IPS-18c (cell line): Measurements from ENCODE around the gene LIPI.
"Not testable (repeated sequence)": the region's sequence is repeated elsewhere in the genome, so short reads cannot be mapped to it uniquely, and the experiment has no call there.

Experiments
- H3K4me3 ChIP-seq: 2 replicates; pipeline ENCODE4 v1.7.0; 2013; ENCODE audit warnings: low read depth, mild to moderate bottlenecking, low read length, moderate library complexity; ENCODE audit not compliant: insufficient read depth
- H3K9me3 ChIP-seq: one replicate; pipeline ENCODE4 v1.6.1; 2013; ENCODE audit warnings: mild to moderate bottlenecking, low read length, moderate library complexity; ENCODE audit not compliant: control insufficient read depth, insufficient read depth

LIPI gene

GRCh38 chr21:14210738-14211137 lies at the start of gene LIPI:
LIPI (minus strand) TSS chr21:14210955; CDS start chr21:14210845, 110 bp downstream.
- H3K9me3 ChIP-seq, result no peaks in the 10 kb centered on the region
- no peak within 1 kb of the TSS for H3K4me3 ChIP-seq

GRCh38 chr21:14260174-14260764 lies 49.5 kb upstream of the LIPI start:
- Histone ChIP-seq H3K4me3 (no peak overlapping the region), H3K9me3 (no peaks in the 10 kb centered on the region)

- H3K4me3 ChIP-seq, result no peak overlapping the region
- H3K9me3 ChIP-seq, result no peaks in the 10 kb centered on the region
Measured at GRCh38 chr21:14259747-14260146, 49.0 kb upstream of the LIPI start.

- no peaks in the 10 kb centered on the region for H3K9me3 ChIP-seq
- no peak overlapping the region for H3K4me3 ChIP-seq
Measured at GRCh38 chr21:14251336-14251735, 40.6 kb upstream of the LIPI start.

- Histone ChIP-seq H3K4me3 (no peak overlapping the region), H3K9me3 (no peaks in the 10 kb centered on the region)
Measured at GRCh38 chr21:14245711-14246110, 35.0 kb upstream of the LIPI start.

GRCh38 chr21:14244911-14245310 lies 34.2 kb upstream of the LIPI start:
- Histone ChIP-seq H3K4me3 (no peak overlapping the region), H3K9me3 (no peaks in the 10 kb centered on the region)

- Histone ChIP-seq H3K4me3 (no peak overlapping the region), H3K9me3 (no peaks in the 10 kb centered on the region)
Measured at GRCh38 chr21:14243874-14244273, 33.1 kb upstream of the LIPI start.

- Histone ChIP-seq H3K9me3 (no peaks in the 10 kb centered on the region), H3K4me3 (no peak overlapping the region)
Measured at GRCh38 chr21:14243461-14243860, 32.7 kb upstream of the LIPI start.

- Histone ChIP-seq H3K9me3 (no peaks in the 10 kb centered on the region), H3K4me3 (no peak overlapping the region)
Measured at GRCh38 chr21:14241297-14241696, 30.5 kb upstream of the LIPI start.

GRCh38 chr21:14239281-14239680 lies 28.5 kb upstream of the LIPI start:
- H3K4me3 ChIP-seq, result no peak overlapping the region

GRCh38 chr21:14236180-14236579 lies 25.4 kb upstream of the LIPI start:
- H3K4me3 ChIP-seq, result no peak overlapping the region

More at GRCh38 chr21:14239281-14239680, 28.5 kb upstream of the LIPI start:
- no peaks in the 10 kb centered on the region for H3K9me3 ChIP-seq

GRCh38 chr21:14235101-14235500 lies 24.3 kb upstream of the LIPI start:
- Histone ChIP-seq H3K9me3 (no peaks in the 10 kb centered on the region), H3K4me3 (no peak overlapping the region)

More at GRCh38 chr21:14236180-14236579, 25.4 kb upstream of the LIPI start:
- H3K9me3 ChIP-seq, result no peaks in the 10 kb centered on the region

- Histone ChIP-seq H3K4me3 (no peak overlapping the region), H3K9me3 (peaks cover 3% of the 10 kb centered on the region)
Measured at GRCh38 chr21:14229399-14229798, 18.6 kb upstream of the LIPI start.

GRCh38 chr21:14223365-14223764 lies 12.6 kb upstream of the LIPI start:
- peaks cover under 1% of the 10 kb centered on the region for H3K9me3 ChIP-seq
- no peak overlapping the region for H3K4me3 ChIP-seq

GRCh38 chr21:14215971-14216641 lies 5.4 kb upstream of the LIPI start, which contains the start of gene RBM11:
RBM11 (plus strand) TSS chr21:14216157; CDS start chr21:14216187, 30 bp downstream.
- Histone ChIP-seq H3K4me3 (peak within 1 kb of the TSS; percentile 90), H3K9me3 (no peaks in the 10 kb centered on the region)

- H3K4me3 ChIP-seq, result no peak overlapping the region
- no peaks in the 10 kb centered on the region for H3K9me3 ChIP-seq
Measured at GRCh38 chr21:14213164-14213563, 2.4 kb upstream of the LIPI start.

- Histone ChIP-seq H3K9me3 (no peaks in the 10 kb centered on the region), H3K4me3 (no peak overlapping the region)
Measured at GRCh38 chr21:14206222-14206621, 4.5 kb downstream of the LIPI start.

- H3K9me3 ChIP-seq, H3K4me3 ChIP-seq: not testable (repeated sequence)
Measured at GRCh38 chr21:14166463-14167223, 44.1 kb downstream of the LIPI start.
